Stomach smooth muscle (tissue), 2 donors: ENCODE results near the gene MYZAP.
A peak's percentile ranks its signal among the peaks of the same experiment; 100 is the strongest.

Experiments
- H3K27ac ChIP-seq: one replicate; pipeline ENCODE4 v1.7.0; 2013; ENCODE audit warnings: mild to moderate bottlenecking, low read length, inconsistent platforms
- H3K27me3 ChIP-seq, 2 donors: one replicate each; pipeline ENCODE4 v1.7.0; 2013; ENCODE audit warnings: low read length in 2 of 2; ENCODE audit not compliant: insufficient read depth in 2 of 2, control insufficient read depth in 1 of 2
- H3K36me3 ChIP-seq, 2 donors: one replicate each; pipeline ENCODE4 v1.7.0; 2013; ENCODE audit warnings: low read length in 2 of 2; ENCODE audit not compliant: control insufficient read depth in 2 of 2, insufficient read depth in 2 of 2
- H3K4me1 ChIP-seq: one replicate; pipeline ENCODE4 v1.7.0; 2013; ENCODE audit warnings: low read length; ENCODE audit not compliant: control insufficient read depth, insufficient read depth
- H3K4me3 ChIP-seq, 2 donors: one replicate each; pipeline ENCODE4 v1.7.0; 2013; ENCODE audit warnings: low read length in 2 of 2
- H3K9ac ChIP-seq, 2 donors: one replicate each; pipeline ENCODE4 v1.7.0; 2013; ENCODE audit warnings: low read length in 2 of 2, mild to moderate bottlenecking in 1 of 2
- H3K9me3 ChIP-seq, 2 donors: one replicate each; pipeline ENCODE4 v1.7.0; 2013; ENCODE audit warnings: low read length in 2 of 2; ENCODE audit not compliant: control insufficient read depth in 2 of 2
- donor health status: healthy.
- donor health status: Pancreatic carcinoma.

MYZAP gene

GRCh38 chr15:57575363-57575762, 16.3 kb upstream of the MYZAP start:
- no peak overlapping the region for H3K9ac ChIP-seq
- H3K4me3 ChIP-seq, result no peak overlapping the region
- H3K27ac ChIP-seq, result no peak overlapping the region
- no peaks in the 10 kb centered on the region for H3K9me3 ChIP-seq
- no peaks in the 10 kb centered on the region for H3K4me1 ChIP-seq
- H3K36me3 ChIP-seq, result no peaks in the 10 kb centered on the region
- peaks cover 0 to 5% of the 10 kb centered on the region in 2 donors for H3K27me3 ChIP-seq

GRCh38 chr15:57578288-57578900, 13.3 kb upstream of the MYZAP start:
- no peaks in the 10 kb centered on the region for H3K4me1 ChIP-seq
- H3K27ac ChIP-seq, result no peak overlapping the region
- no peak overlapping the region for H3K4me3 ChIP-seq
- H3K36me3 ChIP-seq, result no peaks in the 10 kb centered on the region
- H3K9ac ChIP-seq, result no peak overlapping the region
- peaks cover 4 to 6% of the 10 kb centered on the region in 2 donors for H3K27me3 ChIP-seq
- H3K9me3 ChIP-seq, result peaks cover 4 to 8% of the 10 kb centered on the region in 2 donors

DNA sequence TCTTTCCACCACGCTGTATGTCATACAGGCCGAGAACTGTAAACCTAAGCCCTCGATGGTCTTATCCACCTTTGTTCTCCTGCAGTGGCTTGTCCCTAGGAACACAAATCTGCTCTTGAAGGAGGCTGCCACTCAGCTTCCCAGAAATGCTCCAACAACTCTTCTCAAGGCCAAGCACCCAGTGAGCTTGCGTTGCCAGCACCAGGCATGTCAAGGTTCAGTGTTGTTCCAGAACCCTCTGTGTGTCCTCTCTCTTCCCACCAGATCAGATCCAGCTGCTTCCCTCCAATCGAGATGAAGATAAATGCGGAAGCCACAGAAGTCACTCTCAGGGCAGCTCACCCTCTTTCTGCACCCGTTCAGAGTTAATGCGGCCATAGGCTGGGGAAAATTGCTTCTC, 11.3 kb upstream of the MYZAP start:
- Histone ChIP-seq H3K4me1 (no peaks in the 10 kb centered on the region), H3K4me3 (no peak overlapping the region), H3K9me3 (peaks cover 7 to 12% of the 10 kb centered on the region in 2 donors), H3K27me3 (peaks cover 4 to 6% of the 10 kb centered on the region in 2 donors), H3K27ac (no peak overlapping the region), H3K36me3 (no peaks in the 10 kb centered on the region), H3K9ac (no peak overlapping the region)

DNA sequence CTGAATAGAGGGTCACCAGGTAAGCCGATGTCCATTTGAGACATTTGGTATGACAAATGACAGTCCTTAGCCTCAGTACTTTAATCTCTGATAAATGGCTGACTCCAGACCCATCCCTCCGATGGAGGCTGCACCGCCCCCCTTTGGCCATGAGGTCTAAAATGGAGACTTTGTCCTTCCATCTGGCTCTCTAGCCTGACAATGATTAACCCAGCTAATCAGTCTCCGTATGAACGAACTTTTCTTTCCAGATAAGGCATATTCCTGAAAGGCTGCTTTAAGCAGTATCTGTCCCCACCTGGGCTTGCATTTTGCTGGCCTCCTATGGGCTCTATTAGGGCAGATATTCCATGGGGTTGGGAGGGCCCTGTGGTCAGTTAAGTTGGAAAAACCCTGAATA, 10.8 kb upstream of the MYZAP start:
- H3K27ac ChIP-seq, result no peak overlapping the region

DNA sequence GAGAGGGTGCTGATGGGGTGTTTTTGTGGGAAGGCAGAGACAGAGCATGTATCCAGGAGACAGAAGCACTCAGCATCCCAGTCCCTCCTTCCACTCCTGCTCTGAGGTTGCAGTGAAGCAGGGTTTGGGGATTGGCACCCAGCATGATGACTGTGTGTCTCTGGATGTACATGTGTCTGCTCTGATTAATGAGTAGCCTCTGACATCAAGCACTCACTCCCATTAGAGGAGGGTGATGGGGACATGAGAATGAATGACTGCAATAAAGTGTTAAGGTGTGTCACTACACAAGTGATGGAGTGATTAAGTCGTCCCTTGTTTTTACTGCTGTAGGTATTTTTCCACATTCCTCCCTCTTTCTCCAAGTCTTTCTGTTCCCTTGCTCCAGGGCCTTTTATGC, 9.6 kb upstream of the MYZAP start:
- Histone ChIP-seq H3K27ac (no peak overlapping the region), H3K27me3 (peaks cover 4 to 6% of the 10 kb centered on the region in 2 donors), H3K9ac (no peak overlapping the region), H3K4me1 (no peaks in the 10 kb centered on the region), H3K9me3 (peaks cover 7 to 12% of the 10 kb centered on the region in 2 donors), H3K4me3 (no peak overlapping the region), H3K36me3 (no peaks in the 10 kb centered on the region)

More for the DNA sequence above, 10.8 kb upstream of the MYZAP start:
- Histone ChIP-seq H3K27me3 (peaks cover 4 to 6% of the 10 kb centered on the region in 2 donors), H3K4me1 (no peaks in the 10 kb centered on the region), H3K9ac (no peak overlapping the region), H3K36me3 (no peaks in the 10 kb centered on the region), H3K4me3 (no peak overlapping the region), H3K9me3 (peaks cover 7 to 12% of the 10 kb centered on the region in 2 donors)

- no peak overlapping the region for H3K27ac ChIP-seq
- H3K9me3 ChIP-seq, result peaks cover 7 to 12% of the 10 kb centered on the region in 2 donors
- H3K27me3 ChIP-seq, result peaks cover 4 to 6% of the 10 kb centered on the region in 2 donors
- H3K36me3 ChIP-seq, result no peaks in the 10 kb centered on the region
- no peak overlapping the region for H3K9ac ChIP-seq
- no peaks in the 10 kb centered on the region for H3K4me1 ChIP-seq
- no peak overlapping the region for H3K4me3 ChIP-seq
These were observed 8.4 kb upstream of the MYZAP start for GRCh38 chr15:57583282-57583681.

DNA sequence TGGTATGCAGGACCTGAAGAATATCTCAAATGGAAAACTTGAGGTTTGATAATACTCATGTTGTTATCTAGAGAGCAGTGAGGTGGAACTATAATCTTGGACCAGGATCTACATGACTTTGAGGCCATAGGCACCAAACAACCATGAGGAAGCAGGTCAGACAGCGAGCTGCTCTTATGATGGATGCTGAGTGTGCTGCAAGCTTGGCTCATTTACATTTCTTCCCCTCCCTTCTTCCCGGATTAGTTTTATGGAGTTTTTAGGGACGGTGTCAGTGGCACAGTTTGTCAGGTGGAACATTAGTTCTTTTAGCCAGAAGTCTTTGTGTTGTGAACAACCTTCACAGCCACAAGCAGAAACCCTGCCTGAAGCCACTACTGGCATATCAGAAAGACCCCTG, 8.0 kb upstream of the MYZAP start:
- H3K27me3 ChIP-seq, result peaks cover 4 to 6% of the 10 kb centered on the region in 2 donors
- H3K4me1 ChIP-seq, result no peaks in the 10 kb centered on the region
- no peak overlapping the region for H3K27ac ChIP-seq
- H3K9ac ChIP-seq, result no peak overlapping the region
- peaks cover 7 to 12% of the 10 kb centered on the region in 2 donors for H3K9me3 ChIP-seq
- H3K4me3 ChIP-seq, result no peak overlapping the region
- no peaks in the 10 kb centered on the region for H3K36me3 ChIP-seq

DNA sequence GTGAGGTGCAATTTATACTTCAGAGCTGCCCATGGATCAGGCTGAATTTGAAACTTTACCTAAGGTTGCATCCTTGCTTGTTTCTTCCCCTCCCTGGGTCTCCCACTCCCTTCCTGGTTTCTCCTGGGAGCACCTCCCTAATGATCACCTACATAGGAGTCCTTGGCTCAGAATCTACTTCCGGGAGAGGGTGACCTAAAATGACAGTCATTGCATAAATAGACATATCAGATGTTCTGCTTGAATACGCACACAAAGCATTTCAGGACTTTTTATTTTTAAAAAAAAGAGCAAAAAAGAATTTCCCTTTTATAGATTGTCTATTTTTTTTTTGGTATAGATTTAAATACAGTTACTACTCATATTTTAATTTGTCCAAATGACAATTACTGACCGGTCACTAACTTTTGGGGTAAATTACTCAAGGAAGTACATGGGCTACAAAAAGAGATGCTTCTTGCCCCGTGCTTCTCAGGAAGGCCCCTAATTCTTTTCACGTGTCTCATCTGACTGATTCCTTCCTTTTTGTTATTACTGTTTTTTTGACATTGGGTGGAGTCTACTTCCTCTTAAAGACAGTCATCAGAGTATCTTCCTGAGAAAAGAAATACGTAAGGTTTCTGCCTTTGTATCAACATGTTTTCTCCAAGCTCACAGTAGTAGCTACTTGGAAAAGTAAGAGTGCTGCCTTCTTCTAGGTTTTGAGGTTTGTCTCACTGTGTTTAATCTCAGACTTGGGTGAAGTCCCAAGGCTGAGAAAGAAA, 4.9 kb upstream of the MYZAP start:
- H3K9me3 ChIP-seq, result peaks cover 7 to 12% of the 10 kb centered on the region in 2 donors
- H3K9ac ChIP-seq, result no peak overlapping the region
- no peak overlapping the region for H3K27ac ChIP-seq
- peaks cover 0 to 2% of the 10 kb centered on the region in 2 donors for H3K27me3 ChIP-seq
- peaks cover 11% of the 10 kb centered on the region for H3K4me1 ChIP-seq
- no peak overlapping the region for H3K4me3 ChIP-seq
- no peaks in the 10 kb centered on the region for H3K36me3 ChIP-seq

DNA sequence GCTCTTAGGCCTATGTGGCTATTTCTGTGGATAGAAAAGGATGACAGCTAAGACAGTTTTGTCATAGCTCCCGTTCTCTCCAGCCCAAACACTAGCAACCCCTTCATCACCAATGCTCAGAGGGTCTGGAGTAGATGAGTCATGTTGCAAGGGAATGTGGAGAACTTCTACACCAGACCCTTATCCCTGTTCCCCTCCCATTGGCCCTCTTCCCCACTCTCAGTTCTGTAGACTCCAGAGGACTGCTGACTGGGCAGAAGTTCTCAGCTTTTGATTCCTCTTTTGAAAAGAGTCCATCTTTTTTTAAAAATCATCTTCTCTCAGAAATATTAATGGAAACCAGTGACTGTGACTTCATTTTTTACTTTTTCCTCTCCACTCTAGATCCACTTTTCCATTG, 2.4 kb upstream of the MYZAP start:
- no peaks in the 10 kb centered on the region for H3K36me3 ChIP-seq
- no peak overlapping the region for H3K9ac ChIP-seq
- no peak overlapping the region for H3K4me3 ChIP-seq
- no peak overlapping the region for H3K27ac ChIP-seq
- no peaks in the 10 kb centered on the region for H3K27me3 ChIP-seq
- H3K4me1 ChIP-seq, result peaks cover 21% of the 10 kb centered on the region
- H3K9me3 ChIP-seq, result no peaks in the 10 kb centered on the region

DNA sequence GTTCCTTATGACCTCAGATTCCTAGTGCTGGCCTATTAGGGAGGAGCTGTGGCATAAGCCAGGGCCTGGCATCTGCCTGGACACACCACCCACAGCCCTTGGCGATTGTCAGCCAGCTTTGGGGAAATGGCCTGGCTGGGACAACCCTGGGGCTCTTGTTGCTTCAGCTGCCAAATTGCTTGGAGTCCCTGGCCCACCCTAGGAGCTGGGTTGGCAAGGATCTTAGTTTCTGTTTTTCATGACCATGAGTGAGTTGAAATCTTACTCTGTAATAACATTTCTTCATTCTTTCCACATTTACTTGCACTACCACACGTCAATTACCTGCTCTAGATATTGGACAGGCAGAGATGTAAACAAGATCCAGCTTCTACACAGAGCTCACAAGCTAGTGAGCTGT, 1.9 kb upstream of the MYZAP start:
- peak overlapping the region; percentile 11 for H3K27ac ChIP-seq
- H3K4me1 ChIP-seq, result peaks cover 22% of the 10 kb centered on the region
- H3K9ac ChIP-seq, result no peak overlapping the region

More for the DNA sequence above, 1.9 kb upstream of the MYZAP start:
- H3K36me3 ChIP-seq, result no peaks in the 10 kb centered on the region
- no peak overlapping the region for H3K4me3 ChIP-seq
- no peaks in the 10 kb centered on the region for H3K9me3 ChIP-seq
- no peaks in the 10 kb centered on the region for H3K27me3 ChIP-seq
